RWPE2 (cell line): ENCODE data around the gene TTC28.
"Not testable (repeated sequence)": the region's sequence is repeated elsewhere in the genome, so short reads cannot be mapped to it uniquely, and the experiment has no call there.

Experiments used
- ATAC-seq: fragments of 200-7000 bp; cut with Tn5 transposase; 3 replicates; pipeline ENCODE4 v1.9.1; 2021; ENCODE audit warnings: low read depth
- DNase-seq: peaks from one replicate; pipeline ENCODE4 v3.0.0-alpha.2; 2020; ENCODE audit warnings: low spot score
- H3K27ac ChIP-seq: fragments of 450-650 bp; 2 replicates; pipeline ENCODE4 v1.5.1; 2017; ENCODE audit warnings: mild to moderate bottlenecking; ENCODE audit not compliant: poor library complexity, severe bottlenecking
- H3K27me3 ChIP-seq: fragments of 250-450 bp; sonication (Bioruptor Pico); 2 replicates; pipeline ENCODE4 v1.5.1; 2021; ENCODE audit warnings: mild to moderate bottlenecking, moderate library complexity; ENCODE audit not compliant: insufficient read depth, poor library complexity, severe bottlenecking
- H3K36me3 ChIP-seq: fragments of 250-450 bp; sonication (Bioruptor Pico); 2 replicates; pipeline ENCODE4 v1.5.1; 2020; ENCODE audit warnings: low read depth, mild to moderate bottlenecking, moderate library complexity
- H3K4me1 ChIP-seq: fragments of 250-450 bp; sonication (Bioruptor Pico); 2 replicates; pipeline ENCODE4 v1.5.1; 2021; ENCODE audit warnings: mild to moderate bottlenecking, moderate library complexity; ENCODE audit not compliant: insufficient read depth, poor library complexity, severe bottlenecking
- H3K4me3 ChIP-seq: fragments of 250-450 bp; sonication (Bioruptor Pico); 2 replicates; pipeline ENCODE4 v1.5.1; 2021; ENCODE audit warnings: mild to moderate bottlenecking, moderate library complexity; ENCODE audit not compliant: severe bottlenecking
- H3K9me3 ChIP-seq: fragments of 250-450 bp; sonication (Bioruptor Pico); 2 replicates; pipeline ENCODE4 v1.5.1; 2021; ENCODE audit warnings: mild to moderate bottlenecking, moderate library complexity; ENCODE audit not compliant: severe bottlenecking
- CTCF ChIP-seq: fragments of 450-650 bp; IDR thresholded peaks from one replicate; pipeline ENCODE4 v1.5.1; 2017; ENCODE audit warnings: mild to moderate bottlenecking, moderate library complexity; ENCODE audit not compliant: poor library complexity, severe bottlenecking

The TTC28 gene

GRCh38 chr22:28629420-28630176 lies 50.0 kb downstream of the TTC28 start:
- Histone ChIP-seq H3K4me1 (no peaks in the 10 kb centered on the region), H3K4me3 (no peak overlapping the region), H3K27me3 (no peaks in the 10 kb centered on the region), H3K27ac (no peak overlapping the region), H3K9me3 (no peaks in the 10 kb centered on the region), H3K36me3 (no peaks in the 10 kb centered on the region)
- no peak for DNase-seq
- ATAC-seq, result no peak
- no peak for TF ChIP-seq CTCF

DNA sequence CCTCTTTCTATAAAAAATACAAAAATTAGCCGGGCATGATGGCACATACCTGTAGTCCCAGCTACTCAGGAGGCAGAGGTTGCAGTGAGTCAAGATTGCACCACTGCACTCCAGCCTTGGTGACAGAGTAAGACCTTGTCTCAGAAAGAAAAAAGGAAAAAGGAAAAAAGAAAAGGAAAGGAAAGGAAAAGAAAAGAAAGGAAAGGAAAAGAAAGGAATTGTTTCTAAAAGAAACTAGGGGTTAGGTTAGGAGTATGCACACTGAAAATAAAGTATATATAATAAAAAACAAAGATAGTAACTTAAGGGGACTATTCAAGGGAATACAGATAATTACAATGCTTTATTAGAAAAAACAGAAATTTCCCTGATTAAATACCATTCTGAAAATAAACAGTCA lies 50.9 kb downstream of the TTC28 start:
- TF ChIP-seq CTCF, result no peak
- Histone ChIP-seq H3K4me3 (no peak overlapping the region), H3K27ac (no peak overlapping the region), H3K4me1 (no peaks in the 10 kb centered on the region), H3K27me3 (no peaks in the 10 kb centered on the region), H3K9me3 (no peaks in the 10 kb centered on the region), H3K36me3 (no peaks in the 10 kb centered on the region)
- ATAC-seq (no peak), DNase-seq (no peak)

DNA sequence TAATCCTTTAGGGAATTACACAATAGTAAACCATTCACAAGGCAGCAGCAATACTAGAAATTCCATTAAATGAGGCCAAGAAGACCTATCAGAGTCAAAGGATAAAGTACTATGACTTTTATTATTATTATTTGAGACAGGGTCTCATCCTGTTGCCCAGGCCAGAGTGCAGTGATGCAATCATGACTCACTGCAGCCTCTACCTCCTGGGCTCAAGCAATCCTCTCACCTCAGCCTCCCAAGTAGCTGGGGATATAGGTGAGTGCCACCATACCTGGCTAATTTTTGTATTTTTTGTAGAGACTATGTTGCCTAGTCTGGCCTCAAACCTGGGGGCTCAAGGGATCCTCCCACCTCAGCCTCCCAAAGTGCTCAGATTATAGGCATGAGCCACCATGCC lies 51.8 kb downstream of the TTC28 start:
- H3K9me3 ChIP-seq, result no peaks in the 10 kb centered on the region
- no peak overlapping the region for H3K4me3 ChIP-seq
- DNase-seq (no peak), ATAC-seq (no peak)
- TF ChIP-seq CTCF, result no peak
- H3K36me3 ChIP-seq, result no peaks in the 10 kb centered on the region
- no peaks in the 10 kb centered on the region for H3K4me1 ChIP-seq
- no peak overlapping the region for H3K27ac ChIP-seq
- H3K27me3 ChIP-seq, result no peaks in the 10 kb centered on the region

DNA sequence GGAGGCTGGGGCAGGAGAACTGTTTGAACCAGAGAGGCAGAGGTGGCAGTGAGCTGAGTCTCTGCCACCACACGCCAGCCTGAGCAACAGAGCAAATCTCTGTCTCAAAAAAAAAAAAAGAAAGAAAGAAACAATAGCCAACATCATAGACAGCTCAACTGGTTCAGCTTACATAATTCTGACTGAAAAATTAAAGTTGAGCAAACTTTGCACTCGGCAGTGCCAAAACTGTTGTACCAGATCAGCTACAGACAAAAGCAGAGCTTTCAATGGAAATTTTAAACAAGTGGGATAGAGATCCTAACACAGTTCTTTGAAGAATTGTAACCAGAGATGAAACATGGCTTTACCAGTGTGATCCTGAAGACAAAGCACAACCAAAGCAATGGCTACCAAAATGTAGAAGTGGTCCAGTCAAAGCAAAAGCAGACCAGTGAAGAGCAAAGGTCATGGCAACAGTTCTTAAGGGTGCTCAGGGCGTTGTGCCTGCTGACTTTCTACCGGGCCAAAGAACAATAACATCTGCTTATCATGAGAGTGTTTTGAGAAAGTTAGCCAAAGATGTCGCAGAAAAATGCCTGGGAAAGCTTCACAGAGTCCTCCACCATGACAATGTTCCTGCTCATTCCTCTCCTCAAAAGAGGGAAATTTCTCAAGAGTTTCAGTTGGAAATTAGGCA lies 59.3 kb downstream of the TTC28 start:
- no peak overlapping the region for H3K27ac ChIP-seq
- H3K4me1 ChIP-seq, result no peaks in the 10 kb centered on the region
- no peaks in the 10 kb centered on the region for H3K27me3 ChIP-seq
- DNase-seq (no peak), ATAC-seq (no peak)
- TF ChIP-seq CTCF, result no peak
- no peaks in the 10 kb centered on the region for H3K9me3 ChIP-seq
- no peak overlapping the region for H3K4me3 ChIP-seq
- no peaks in the 10 kb centered on the region for H3K36me3 ChIP-seq

GRCh38 chr22:28619236-28619635 lies 60.4 kb downstream of the TTC28 start:
- H3K36me3 ChIP-seq, result no peaks in the 10 kb centered on the region
- DNase-seq (no peak), ATAC-seq (no peak)
- H3K27ac ChIP-seq, result no peak overlapping the region
- no peaks in the 10 kb centered on the region for H3K4me1 ChIP-seq
- H3K9me3 ChIP-seq, result no peaks in the 10 kb centered on the region
- H3K4me3 ChIP-seq, result no peak overlapping the region
- no peak for TF ChIP-seq CTCF
- no peaks in the 10 kb centered on the region for H3K27me3 ChIP-seq

- H3K27ac ChIP-seq, H3K4me3 ChIP-seq, H3K4me1 ChIP-seq, H3K27me3 ChIP-seq, H3K9me3 ChIP-seq, DNase-seq, ATAC-seq, H3K36me3 ChIP-seq: not testable (repeated sequence)
Measured at GRCh38 chr22:28615423-28615822, 64.2 kb downstream of the TTC28 start.
